Right kidney (tissue), 1 donor: ENCODE results near the gene MRGPRE.

ENCODE experiments used
- DNase-seq: peaks from one replicate; pipeline ENCODE4 v3.0.0-alpha.2; 2016

MRGPRE gene

GRCh38 chr11:3213659-3214419, 18.4 kb downstream of the MRGPRE start:
- no peak for DNase-seq

- DNase-seq: no peak
Observed at GRCh38 chr11:3208272-3208671, 23.9 kb downstream of the MRGPRE start.

GRCh38 chr11:3207526-3208189, 24.6 kb downstream of the MRGPRE start:
- no peak for DNase-seq

GRCh38 chr11:3206922-3207204, 25.4 kb downstream of the MRGPRE start:
- DNase-seq: no peak

- no peak for DNase-seq
Observed at GRCh38 chr11:3206156-3206921, 25.9 kb downstream of the MRGPRE start.

GRCh38 chr11:3205261-3206155, 26.7 kb downstream of the MRGPRE start:
- DNase-seq: no peak

- no peak for DNase-seq
Observed at GRCh38 chr11:3204141-3205015, 27.8 kb downstream of the MRGPRE start.

GRCh38 chr11:3203221-3204043, 28.8 kb downstream of the MRGPRE start:
- no peak for DNase-seq

- no peak for DNase-seq
Observed at GRCh38 chr11:3202759-3203158, 29.5 kb downstream of the MRGPRE start.

GRCh38 chr11:3202305-3202704, 29.9 kb downstream of the MRGPRE start:
- DNase-seq: no peak

GRCh38 chr11:3201677-3202181, 30.5 kb downstream of the MRGPRE start:
- no peak for DNase-seq

- DNase-seq: no peak
Observed at GRCh38 chr11:3201112-3201581, 31.1 kb downstream of the MRGPRE start.

GRCh38 chr11:3200388-3201111, 31.7 kb downstream of the MRGPRE start:
- DNase-seq: no peak

GRCh38 chr11:3199537-3200295, 32.5 kb downstream of the MRGPRE start:
- DNase-seq: no peak

- DNase-seq: no peak
Observed at GRCh38 chr11:3198815-3199214, 33.4 kb downstream of the MRGPRE start.

- no peak for DNase-seq
Observed at GRCh38 chr11:3197878-3198528, 34.2 kb downstream of the MRGPRE start.

GRCh38 chr11:3197044-3197695, 35.0 kb downstream of the MRGPRE start:
- no peak for DNase-seq
